Natural killer cell (primary cell): ENCODE data around the gene CCM2L. TPM values are rescaled to one million over a fixed set of nuclear protein-coding genes. Genes with fewer than 3 reads are reported as not detected.
A peak's percentile ranks its signal among the peaks of the same experiment; 100 is the strongest.

ENCODE experiments used
- ATAC-seq, 3 donors: fragments of 150-1000 bp in 2 of 3; fragments of 200-7000 bp in 1 of 3; cut with Tn5 transposase; 1 replicate in 1 of 3; 2 replicates in 2 of 3; pipeline ENCODE4 v1.10.0; 2021; ENCODE audit warnings: mild to moderate bottlenecking in 2 of 3, moderate library complexity in 2 of 3
- DNase-seq, 2 donors: peaks; one replicate each; pipeline versions ENCODE4 v3.0.0 to v3.0.0-alpha.2; 2013 to 2021; ENCODE audit warnings: mixed read lengths in 1 of 2
- H3K27ac ChIP-seq: one replicate; pipeline ENCODE4 v1.5.1; 2013; ENCODE audit warnings: mild to moderate bottlenecking, low read length
- H3K27me3 ChIP-seq: one replicate; pipeline ENCODE4 v1.6.1; 2013; ENCODE audit warnings: low read length; ENCODE audit not compliant: control insufficient read depth, insufficient read depth
- H3K36me3 ChIP-seq: one replicate; pipeline ENCODE4 v1.6.1; 2013; ENCODE audit warnings: low read length; ENCODE audit not compliant: control insufficient read depth, insufficient read depth
- H3K4me1 ChIP-seq: one replicate; pipeline ENCODE4 v1.6.1; 2013; ENCODE audit warnings: low read length; ENCODE audit not compliant: control insufficient read depth, insufficient read depth
- H3K4me3 ChIP-seq: one replicate; pipeline ENCODE4 v1.5.1; 2013; ENCODE audit warnings: low read length
- H3K9me3 ChIP-seq: one replicate; pipeline ENCODE4 v1.6.1; 2013; ENCODE audit warnings: low read length; ENCODE audit not compliant: control insufficient read depth, insufficient read depth
- H3K27ac Mint-ChIP-seq, 2 donors: one replicate each; pipeline ENCODE4 v1.8.0; 2022; ENCODE audit warnings: mild to moderate bottlenecking in 2 of 2, mixed read lengths in 2 of 2, moderate library complexity in 1 of 2
- H3K27me3 Mint-ChIP-seq, 2 donors: one replicate each; pipeline ENCODE4 v1.8.0; 2022; ENCODE audit warnings: low read depth in 2 of 2, mixed read lengths in 2 of 2
- H3K36me3 Mint-ChIP-seq: one replicate; pipeline ENCODE4 v1.8.0; 2022; ENCODE audit warnings: mixed read lengths
- H3K4me1 Mint-ChIP-seq, 2 donors: one replicate each; pipeline ENCODE4 v1.8.0; 2022; ENCODE audit warnings: mixed read lengths in 2 of 2
- H3K4me3 Mint-ChIP-seq: one replicate; pipeline ENCODE4 v1.8.0; 2022; ENCODE audit warnings: mild to moderate bottlenecking, moderate library complexity, mixed read lengths
- H3K9me3 Mint-ChIP-seq, 2 donors: one replicate each; pipeline ENCODE4 v1.8.0; 2022; ENCODE audit warnings: mixed read lengths in 2 of 2
- WGBS: methylation state at CpG from one replicate; pipeline ENCODE4 v1.1.7; 2013; ENCODE audit warnings: missing lambda C conversion rate; ENCODE audit not compliant: insufficient coverage; 5-methylcytosine and 5-hydroxymethylcytosine counted together
- intact Hi-C: fragments of 100-400 bp; cut with micrococcal nuclease; formaldehyde crosslinking; loops from one replicate; pipeline ENCODE4 v1.14.2; 2022
- total RNA-seq, 4 donors: library from RNA; stranded (reverse); fragments of 120-200 nt in 1 of 4; gene quantifications; one replicate each; pipeline versions ENCODE4 v1.2.3 to v1.2.4, GENCODE V29; 2013 to 2022
- TF ChIP-seq, protein P1 (sequence below): fragments of 200-600 bp; IDR thresholded peaks from one replicate; pipeline ENCODE4 v1.8.0; 2022; ENCODE audit warnings: antibody characterized with exemption

CCM2L gene
- total RNA-seq, 3 donors from 2014 or later (not counting 1 experiment from before 2014, with no cell fraction given): not detected

DNA sequence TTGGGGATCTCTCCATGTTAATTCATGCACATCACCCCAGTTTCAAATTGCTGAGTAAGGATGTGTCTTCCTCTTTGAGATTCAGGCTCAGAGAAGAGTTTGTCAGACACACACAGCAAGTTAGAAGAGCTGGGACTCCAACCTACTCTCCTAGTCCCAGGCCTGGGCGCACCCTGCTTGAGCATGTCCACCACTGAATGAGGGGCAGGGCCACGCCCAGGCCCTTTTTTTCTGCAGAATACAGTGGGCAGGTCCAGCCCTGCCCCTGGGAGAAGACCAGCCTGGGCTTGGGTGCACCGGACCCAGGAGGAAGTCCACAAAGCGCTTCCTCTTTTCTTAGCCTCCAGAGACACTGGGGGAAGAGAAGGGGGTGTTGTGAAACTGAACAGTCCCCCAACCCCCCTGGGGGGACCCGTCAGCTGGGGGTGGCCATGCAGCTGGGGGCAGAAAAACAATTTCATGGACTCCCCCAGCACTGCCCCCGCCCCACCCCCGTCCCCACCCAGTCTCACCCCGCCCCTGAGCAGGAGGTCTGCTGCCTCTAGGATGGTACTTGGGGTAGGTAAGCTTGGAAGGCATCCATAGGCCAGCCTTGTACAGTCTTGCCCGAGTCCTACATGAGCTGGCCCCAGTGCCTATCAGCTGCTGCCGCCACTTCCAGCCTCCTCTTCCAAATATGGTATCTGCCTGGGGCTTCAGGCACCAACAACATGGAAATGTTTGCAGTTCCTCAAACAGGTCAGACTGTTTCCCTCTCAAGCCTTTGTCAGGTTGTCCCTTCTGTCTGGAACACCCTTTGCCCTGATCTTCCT lies 30.1 kb downstream of the CCM2L start:
- 13% methylated on average over 5 of the region's 10 CpGs for WGBS
- H3K4me1 Mint-ChIP-seq: no peaks in the 10 kb centered on the region
- peaks cover 4% of the 10 kb centered on the region for H3K9me3 ChIP-seq
- H3K4me1 ChIP-seq: peaks cover 7% of the 10 kb centered on the region
- intact Hi-C loops: no loop called here
- H3K36me3 ChIP-seq: no peaks in the 10 kb centered on the region
- no peaks in the 10 kb centered on the region for H3K27me3 ChIP-seq
- H3K36me3 Mint-ChIP-seq: no peaks in the 10 kb centered on the region
- no peak overlapping the region for H3K4me3 ChIP-seq
- TF ChIP-seq, protein P1, sequence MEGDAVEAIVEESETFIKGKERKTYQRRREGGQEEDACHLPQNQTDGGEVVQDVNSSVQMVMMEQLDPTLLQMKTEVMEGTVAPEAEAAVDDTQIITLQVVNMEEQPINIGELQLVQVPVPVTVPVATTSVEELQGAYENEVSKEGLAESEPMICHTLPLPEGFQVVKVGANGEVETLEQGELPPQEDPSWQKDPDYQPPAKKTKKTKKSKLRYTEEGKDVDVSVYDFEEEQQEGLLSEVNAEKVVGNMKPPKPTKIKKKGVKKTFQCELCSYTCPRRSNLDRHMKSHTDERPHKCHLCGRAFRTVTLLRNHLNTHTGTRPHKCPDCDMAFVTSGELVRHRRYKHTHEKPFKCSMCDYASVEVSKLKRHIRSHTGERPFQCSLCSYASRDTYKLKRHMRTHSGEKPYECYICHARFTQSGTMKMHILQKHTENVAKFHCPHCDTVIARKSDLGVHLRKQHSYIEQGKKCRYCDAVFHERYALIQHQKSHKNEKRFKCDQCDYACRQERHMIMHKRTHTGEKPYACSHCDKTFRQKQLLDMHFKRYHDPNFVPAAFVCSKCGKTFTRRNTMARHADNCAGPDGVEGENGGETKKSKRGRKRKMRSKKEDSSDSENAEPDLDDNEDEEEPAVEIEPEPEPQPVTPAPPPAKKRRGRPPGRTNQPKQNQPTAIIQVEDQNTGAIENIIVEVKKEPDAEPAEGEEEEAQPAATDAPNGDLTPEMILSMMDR: no peak
- H3K27ac Mint-ChIP-seq: no peak overlapping the region
- ATAC-seq (peak in 2 of 3 donors; percentile 22 to 71), DNase-seq (no peak)
- no peak overlapping the region for H3K4me3 Mint-ChIP-seq
- peaks cover 31 to 38% of the 10 kb centered on the region in 2 donors for H3K27me3 Mint-ChIP-seq
- peak overlapping the region; percentile 8 for H3K27ac ChIP-seq
- H3K9me3 Mint-ChIP-seq: no peaks in the 10 kb centered on the region

DNA sequence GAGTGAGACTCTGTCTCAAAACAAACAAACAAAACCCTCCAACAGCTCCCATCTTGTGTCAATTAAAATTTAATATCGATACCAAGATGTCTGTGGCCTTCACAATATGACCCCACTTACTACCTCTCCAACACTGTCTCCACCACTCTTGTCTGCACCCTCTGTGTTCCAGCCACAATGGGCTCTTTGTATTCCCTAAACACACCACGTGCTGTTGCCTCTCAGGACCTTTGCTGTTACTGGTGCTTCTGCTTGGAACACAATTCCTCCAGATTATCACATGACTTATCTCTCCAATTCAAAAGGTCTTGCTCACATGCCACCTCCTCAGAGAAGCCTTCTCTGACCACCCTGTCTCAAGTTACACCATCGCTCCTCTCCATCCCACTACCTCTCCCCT lies 35.8 kb downstream of the CCM2L start:
- 89% methylated on average over 3 of the region's 3 CpGs for WGBS
- Mint-ChIP-seq H3K36me3 (no peaks in the 10 kb centered on the region), H3K27me3 (peaks cover 37 to 53% of the 10 kb centered on the region in 2 donors)

DNA sequence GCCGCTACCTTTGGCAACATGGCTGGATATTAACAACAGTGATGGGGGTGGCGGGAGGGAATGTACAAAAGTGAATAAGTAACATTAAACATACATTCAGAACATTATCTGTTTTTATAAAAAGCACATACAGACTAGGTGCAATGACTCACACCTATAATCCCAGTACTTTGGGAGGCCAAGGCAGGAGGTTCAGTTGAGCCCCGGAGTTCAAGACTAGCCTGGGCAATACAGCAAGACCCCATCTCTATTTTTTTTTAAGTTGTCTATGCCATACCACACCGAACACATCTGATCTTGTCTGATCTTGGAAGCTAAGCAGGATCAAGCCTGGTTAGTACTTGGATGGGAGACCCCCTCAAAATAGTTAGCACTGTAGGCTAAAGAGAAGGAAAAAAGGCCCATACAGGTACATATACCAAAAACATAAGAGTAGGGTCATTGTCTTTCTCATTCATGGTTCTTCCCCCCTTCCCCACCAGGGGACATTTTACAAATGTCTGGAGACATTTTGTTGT lies 40.1 kb downstream of the CCM2L start:
- ATAC-seq: no peak
- peaks cover 15 to 17% of the 10 kb centered on the region in 2 donors for H3K4me1 Mint-ChIP-seq
- WGBS: 93% methylated on average over 4 of the region's 4 CpGs
- Histone ChIP-seq H3K4me3 (no peak overlapping the region), H3K27ac (no peak overlapping the region), H3K4me1 (peaks cover 24% of the 10 kb centered on the region), H3K9me3 (no peaks in the 10 kb centered on the region), H3K27me3 (peaks cover 10% of the 10 kb centered on the region), H3K36me3 (no peaks in the 10 kb centered on the region)
- H3K27me3 Mint-ChIP-seq: peaks cover 51 to 52% of the 10 kb centered on the region in 2 donors
- H3K4me3 Mint-ChIP-seq: no peak overlapping the region
- DNase-seq: no peak
- H3K9me3 Mint-ChIP-seq: no peaks in the 10 kb centered on the region
- TF ChIP-seq, protein P1: no peak
- H3K27ac Mint-ChIP-seq: no peak overlapping the region
- intact Hi-C loops: no loop called here
- no peaks in the 10 kb centered on the region for H3K36me3 Mint-ChIP-seq

More for the DNA sequence above, 35.8 kb downstream of the CCM2L start:
- no peak overlapping the region for H3K4me3 ChIP-seq
- no peak overlapping the region for H3K27ac ChIP-seq
- H3K36me3 ChIP-seq: no peaks in the 10 kb centered on the region
- no peak overlapping the region for H3K4me3 Mint-ChIP-seq
- peaks cover under 1% of the 10 kb centered on the region for H3K27me3 ChIP-seq
- peaks cover 4% of the 10 kb centered on the region in 2 donors for H3K4me1 Mint-ChIP-seq
- H3K27ac Mint-ChIP-seq: no peak overlapping the region
- intact Hi-C loops: no loop called here
- DNase-seq (no peak), ATAC-seq (no peak)
- TF ChIP-seq, protein P1: no peak
- no peaks in the 10 kb centered on the region for H3K9me3 Mint-ChIP-seq
- H3K4me1 ChIP-seq: peaks cover under 1% of the 10 kb centered on the region
- H3K9me3 ChIP-seq: no peaks in the 10 kb centered on the region
